B cell (primary cell): ENCODE results near the gene ENDOU. TPM values are rescaled to one million over a fixed set of nuclear protein-coding genes. Genes with fewer than 3 reads are reported as not detected.

ENCODE experiments used
- ATAC-seq: fragments of 200-7000 bp; cut with Tn5 transposase; one replicate; pipeline ENCODE4 v1.10.0; 2021; ENCODE audit warnings: low read depth, mild to moderate bottlenecking, moderate number of reproducible peaks, moderate library complexity
- CTCF ChIA-PET: fragments of 350-600 bp; sonication (Branson Sonifier 250); formaldehyde crosslinking; loops from one replicate; lab custom pipeline; 2021; ENCODE audit warnings: antibody characterized with exemption, inconsistent platforms; lab: Charles Lee
- POLR2A ChIA-PET: fragments of 350-600 bp; sonication (Branson Sonifier 250); formaldehyde crosslinking; loops from one replicate; lab custom pipeline; 2021; ENCODE audit warnings: antibody characterized with exemption; lab: Charles Lee
- DNase-seq: peaks from one replicate; pipeline ENCODE4 v3.0.0; 2013
- H2AFZ ChIP-seq: 2 replicates; pipeline ENCODE4 v1.6.1; 2012; ENCODE audit warnings: mild to moderate bottlenecking, low read depth, low read length; ENCODE audit not compliant: insufficient read depth, poor library complexity, severe bottlenecking
- H3K27ac ChIP-seq, 2 donors: 1 replicate in 1 of 2; 2 replicates in 1 of 2; pipeline ENCODE4 v1.5.1; 2012 to 2013; ENCODE audit warnings: low read length in 2 of 2, mild to moderate bottlenecking in 2 of 2, moderate library complexity in 1 of 2
- H3K27me3 ChIP-seq, 4 experiments: fragments of 200-600 bp in 1 of 4; sonication (generic) in 1 of 4; replicated peaks in 1 of 4; 1 replicate in 2 of 4; 2 replicates in 2 of 4; pipeline versions ENCODE4 v1.6.1 to v1.7.0; 2013 to 2016; ENCODE audit warnings: low read length in 3 of 4, mild to moderate bottlenecking in 2 of 4, mixed read lengths in 1 of 4, moderate library complexity in 1 of 4; ENCODE audit not compliant: insufficient read depth in 4 of 4, control insufficient read depth in 3 of 4; ENCODE audit errors: control extremely low read depth in 1 of 4
- H3K36me3 ChIP-seq, 2 experiments: replicated peaks in 1 of 2; 1 replicate in 1 of 2; 2 replicates in 1 of 2; pipeline versions ENCODE4 v1.6.1 to v1.7.1; 2013; ENCODE audit warnings: low read length in 1 of 2; ENCODE audit not compliant: insufficient read depth in 2 of 2, control insufficient read depth in 1 of 2; ENCODE audit errors: control extremely low read depth in 1 of 2, extremely low read depth in 1 of 2
- H3K4me1 ChIP-seq, 2 donors: fragments of 200-600 bp in 1 of 2; sonication (generic) in 1 of 2; 1 replicate in 1 of 2; 2 replicates in 1 of 2; pipeline versions ENCODE4 v1.5.1 to v1.6.1; 2013 to 2017; ENCODE audit warnings: low read length in 2 of 2; ENCODE audit not compliant: control insufficient read depth in 2 of 2, insufficient read depth in 2 of 2
- H3K4me2 ChIP-seq: replicated peaks from 2 replicates; pipeline ENCODE3; 2012; ENCODE audit warnings: mild to moderate bottlenecking, low read depth, low read length; ENCODE audit not compliant: poor library complexity, severe bottlenecking
- H3K4me3 ChIP-seq, 5 experiments: fragments of 200-600 bp in 1 of 5; sonication (generic) in 1 of 5; 1 replicate in 3 of 5; 2 replicates in 2 of 5; pipeline versions ENCODE4 v1.5.1 to v1.7.0; 2011 to 2016; ENCODE audit warnings: low read length in 4 of 5, mild to moderate bottlenecking in 4 of 5, low read depth in 2 of 5, control low read depth in 1 of 5, moderate library complexity in 1 of 5; ENCODE audit not compliant: insufficient read depth in 1 of 5; ENCODE audit errors: control extremely low read depth in 1 of 5, extremely low read depth in 1 of 5
- H3K79me2 ChIP-seq: fragments of 200-600 bp; sonication (generic); one replicate; pipeline ENCODE4 v1.6.0; 2016; ENCODE audit warnings: low read length; ENCODE audit not compliant: control insufficient read depth, insufficient read depth
- H3K9ac ChIP-seq: fragments of 200-600 bp; sonication (generic); 2 replicates; pipeline ENCODE4 v1.6.1; 2017; ENCODE audit warnings: mild to moderate bottlenecking, low read length, moderate library complexity
- H3K9me3 ChIP-seq, 3 donors: one replicate each; pipeline versions ENCODE4 v1.6.1 to v1.7.1; 2013; ENCODE audit warnings: low read length in 2 of 3; ENCODE audit not compliant: control insufficient read depth in 2 of 3, insufficient read depth in 1 of 3; ENCODE audit errors: control extremely low read depth in 1 of 3
- H4K20me1 ChIP-seq: 2 replicates; pipeline ENCODE4 v1.6.0; 2012; ENCODE audit warnings: mild to moderate bottlenecking, low read length; ENCODE audit not compliant: insufficient read depth, control insufficient read depth, poor library complexity, severe bottlenecking
- H3K27ac Mint-ChIP-seq: one replicate; pipeline ENCODE4 v1.8.0; 2021; ENCODE audit warnings: mixed read lengths
- H3K27me3 Mint-ChIP-seq: one replicate; pipeline ENCODE4 v1.8.0; 2021; ENCODE audit warnings: mixed read lengths
- H3K4me1 Mint-ChIP-seq: one replicate; pipeline ENCODE4 v1.8.0; 2021; ENCODE audit warnings: mixed read lengths
- H3K4me3 Mint-ChIP-seq: one replicate; pipeline ENCODE4 v1.8.0; 2021; ENCODE audit warnings: mixed read lengths
- H3K9me3 Mint-ChIP-seq: one replicate; pipeline ENCODE4 v1.8.0; 2022; ENCODE audit warnings: mixed read lengths; ENCODE audit not compliant: insufficient read depth
- EZH2 ChIP-seq: IDR thresholded peaks from 2 replicates; pipeline ENCODE4 v1.6.1; 2012; ENCODE audit warnings: borderline replicate concordance, low read depth, mild to moderate bottlenecking, moderate library complexity, low read length; ENCODE audit not compliant: insufficient read depth, poor library complexity, severe bottlenecking
- WGBS: methylation state at CpG from one replicate; pipeline ENCODE4 v1.1.5; 2013; ENCODE audit warnings: missing lambda C conversion rate; ENCODE audit not compliant: insufficient coverage; 5-methylcytosine and 5-hydroxymethylcytosine counted together
- intact Hi-C: fragments of 100-400 bp; cut with micrococcal nuclease; formaldehyde crosslinking; loops from one replicate; pipeline ENCODE4 v1.10.0; 2022
- polyA plus RNA-seq: library from polyadenylated mRNA; depleted of rRNA; stranded (reverse); fragments of >200 nt; gene quantifications from 2 replicates; pipeline ENCODE4 v1.2.3, GENCODE V29; 2012
- total RNA-seq, 2 donors: library from RNA; stranded (reverse); fragments of 120-200 nt in 1 of 2; gene quantifications; 1 replicate in 1 of 2; 2 replicates in 1 of 2; pipeline versions ENCODE4 v1.2.3 to v1.2.4, GENCODE V29; 2013 to 2022
- TF ChIP-seq, protein P1 (sequence below): fragments of 200-600 bp; IDR thresholded peaks from one replicate; pipeline ENCODE4 v1.8.0; 2022; ENCODE audit warnings: antibody characterized with exemption, mild to moderate bottlenecking

Gene ENDOU
- total and polyA plus RNA-seq, 2 donors (not counting 1 experiment from before 2014, with no cell fraction given) = 0.03 TPM; not detected in 1

DNA sequence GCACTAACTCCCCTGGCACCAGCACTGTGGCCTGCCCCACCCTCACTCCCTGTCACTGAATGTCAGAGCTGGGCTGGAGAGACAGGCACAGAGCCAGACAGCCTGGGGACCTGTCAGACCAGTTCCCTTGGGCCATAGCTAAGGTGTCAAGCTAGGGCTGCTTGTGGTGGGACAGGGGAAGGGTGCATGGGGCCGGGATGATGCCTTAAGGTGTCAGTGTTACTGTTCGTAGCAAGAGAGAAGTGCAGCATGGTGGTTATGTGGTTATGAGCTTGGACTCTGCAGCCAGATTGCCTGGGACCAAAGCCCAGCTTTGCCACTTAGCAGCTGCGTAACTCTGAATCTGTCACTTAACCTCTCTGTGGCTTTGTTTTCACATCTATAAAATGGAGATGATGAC lies 29.6 kb upstream of the ENDOU start:
- Histone ChIP-seq H3K9ac (peak overlapping the region; percentile 17), H3K4me2 (peak overlapping the region; percentile 58), H2AFZ (no peak overlapping the region), H3K27ac (no peak overlapping the region), H3K27me3 (no peaks in the 10 kb centered on the region), H3K4me1 (peaks cover 57 to 67% of the 10 kb centered on the region in 2 donors), H4K20me1 (no peaks in the 10 kb centered on the region), H3K79me2 (no peaks in the 10 kb centered on the region), H3K36me3 (no peaks in the 10 kb centered on the region), H3K4me3 (peak overlapping the region in 1 of 5 experiments; percentile 15), H3K9me3 (no peaks in the 10 kb centered on the region)
- no peaks in the 10 kb centered on the region for H3K27me3 Mint-ChIP-seq
- intact Hi-C loops = no loop called here
- H3K9me3 Mint-ChIP-seq = no peaks in the 10 kb centered on the region
- peak overlapping the region; percentile 42 for H3K4me3 Mint-ChIP-seq
- TF ChIP-seq, protein P1, sequence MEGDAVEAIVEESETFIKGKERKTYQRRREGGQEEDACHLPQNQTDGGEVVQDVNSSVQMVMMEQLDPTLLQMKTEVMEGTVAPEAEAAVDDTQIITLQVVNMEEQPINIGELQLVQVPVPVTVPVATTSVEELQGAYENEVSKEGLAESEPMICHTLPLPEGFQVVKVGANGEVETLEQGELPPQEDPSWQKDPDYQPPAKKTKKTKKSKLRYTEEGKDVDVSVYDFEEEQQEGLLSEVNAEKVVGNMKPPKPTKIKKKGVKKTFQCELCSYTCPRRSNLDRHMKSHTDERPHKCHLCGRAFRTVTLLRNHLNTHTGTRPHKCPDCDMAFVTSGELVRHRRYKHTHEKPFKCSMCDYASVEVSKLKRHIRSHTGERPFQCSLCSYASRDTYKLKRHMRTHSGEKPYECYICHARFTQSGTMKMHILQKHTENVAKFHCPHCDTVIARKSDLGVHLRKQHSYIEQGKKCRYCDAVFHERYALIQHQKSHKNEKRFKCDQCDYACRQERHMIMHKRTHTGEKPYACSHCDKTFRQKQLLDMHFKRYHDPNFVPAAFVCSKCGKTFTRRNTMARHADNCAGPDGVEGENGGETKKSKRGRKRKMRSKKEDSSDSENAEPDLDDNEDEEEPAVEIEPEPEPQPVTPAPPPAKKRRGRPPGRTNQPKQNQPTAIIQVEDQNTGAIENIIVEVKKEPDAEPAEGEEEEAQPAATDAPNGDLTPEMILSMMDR = no peak
- no peak for TF ChIP-seq EZH2
- ChIA-PET POLR2A (interaction anchor here (0.6 to 7.3 kb wide), 4 partner anchors 13 to 89 kb away, joined by 3 to 43 read pairs (median 6); no protein-coding TSS in a partner anchor), CTCF (interaction anchor here (0.8 to 14.1 kb wide), 8 partner anchors 8 to 86 kb away, joined by 3 to 452 read pairs (median 17); partner anchors contain the start of gene SLC48A1)
- H3K27ac Mint-ChIP-seq = peak overlapping the region; percentile 69
- WGBS = 60% methylated on average over 2 of the region's 3 CpGs
- no peak for ATAC-seq
- DNase-seq = no peak
- H3K4me1 Mint-ChIP-seq = peaks cover 60% of the 10 kb centered on the region

DNA sequence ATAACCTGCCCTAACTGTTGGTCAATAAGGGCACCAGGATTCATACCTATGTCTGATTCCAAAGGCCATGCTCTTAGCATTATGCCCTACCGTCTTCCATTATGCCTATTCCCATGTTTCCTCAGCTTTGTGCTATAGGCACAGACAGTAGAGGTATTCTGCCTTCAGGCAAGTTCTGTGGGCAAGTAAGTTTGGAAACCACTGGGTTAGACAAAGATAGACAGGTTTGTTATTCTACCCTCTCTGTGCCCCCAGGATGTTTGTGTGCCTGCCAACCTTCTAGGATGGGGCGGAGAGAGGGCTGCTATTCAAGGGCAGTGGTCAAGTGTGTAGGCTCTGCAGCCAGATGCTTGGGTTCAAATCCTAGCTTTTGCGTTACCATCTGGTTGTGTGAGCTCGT lies 28.8 kb upstream of the ENDOU start:
- Mint-ChIP-seq H3K4me1 (peaks cover 60% of the 10 kb centered on the region), H3K27ac (no peak overlapping the region), H3K4me3 (no peak overlapping the region), H3K27me3 (no peaks in the 10 kb centered on the region), H3K9me3 (no peaks in the 10 kb centered on the region)
- H4K20me1 ChIP-seq = no peaks in the 10 kb centered on the region
- no peak for DNase-seq
- H3K4me1 ChIP-seq = peaks cover 50 to 62% of the 10 kb centered on the region in 2 donors
- H3K9me3 ChIP-seq = no peaks in the 10 kb centered on the region
- no peak overlapping the region for H3K27ac ChIP-seq
- no peaks in the 10 kb centered on the region for H3K79me2 ChIP-seq
- ChIA-PET POLR2A (interaction anchor here (1.4 to 7.3 kb wide), 2 partner anchors 12 to 59 kb away, joined by 4 to 43 read pairs; no protein-coding TSS in a partner anchor), CTCF (interaction anchor here (1.8 to 14.1 kb wide), 4 partner anchors 9 to 38 kb away, joined by 4 to 452 read pairs (median 152); partner anchors contain the start of gene SLC48A1)
- no peak overlapping the region for H3K9ac ChIP-seq
- ATAC-seq = no peak
- H2AFZ ChIP-seq = no peak overlapping the region
- TF ChIP-seq, protein P1 = no peak
- no peak for TF ChIP-seq EZH2
- no peak overlapping the region for H3K4me2 ChIP-seq
- H3K4me3 ChIP-seq = no peak overlapping the region
- intact Hi-C loops = no loop called here
- H3K27me3 ChIP-seq = no peaks in the 10 kb centered on the region
- H3K36me3 ChIP-seq = no peaks in the 10 kb centered on the region
- WGBS = 94% methylated on average over 4 of the region's 4 CpGs
